ENCODE data around the gene AGAP3. TPM values are rescaled to one million over a fixed set of nuclear protein-coding genes. Genes with fewer than 3 reads are reported as not detected.

The AGAP3 gene
- total and polyA plus RNA-seq, 2 experiments from 2014 or later = 10.3 to 43.3 TPM

DNA sequence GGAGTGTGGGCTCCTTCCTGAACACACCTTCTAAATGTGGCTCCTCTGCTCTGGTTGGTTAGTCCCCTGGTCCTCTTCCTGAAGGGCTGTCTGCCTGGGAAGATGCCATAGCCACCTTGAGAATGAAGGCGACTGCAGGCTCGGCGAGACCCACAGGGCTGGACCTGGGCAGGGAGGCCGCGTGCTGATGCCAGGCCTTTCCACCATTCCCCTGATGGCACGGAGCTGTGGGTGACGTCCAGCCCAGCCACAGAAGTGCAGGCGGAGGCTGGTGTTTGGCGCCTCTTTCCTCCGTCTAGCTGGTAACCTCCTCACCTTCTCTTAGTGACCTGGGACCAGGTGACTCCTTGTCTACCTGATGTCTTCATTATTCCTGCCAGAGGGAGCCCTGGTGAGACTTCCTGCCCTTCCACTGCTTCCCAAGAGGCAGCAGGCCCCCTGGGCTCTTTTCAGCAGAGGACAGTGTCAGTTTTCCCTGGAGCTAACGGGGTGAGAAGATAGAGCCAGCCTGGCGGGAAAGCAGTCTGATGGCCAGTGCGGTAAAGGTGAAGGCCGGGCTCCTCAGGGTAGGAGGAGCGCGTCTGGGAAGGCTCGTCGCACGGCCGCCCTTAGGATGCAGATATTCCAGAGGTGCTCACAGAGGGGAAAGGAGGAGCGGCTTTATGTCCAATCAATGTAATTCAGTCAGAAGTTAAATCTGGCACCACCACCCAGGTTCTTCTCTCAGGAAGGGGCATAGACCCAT is 46.4 kb downstream of the AGAP3 start:
- Histone ChIP-seq H3K4me2 (ENCODE audit: unreplicated experiment) (no peak overlapping the region), H3K9me3 (ENCODE audit: low read depth) (no peaks in the 10 kb centered on the region), H3K4me1 (ENCODE audit: insufficient read depth) (no peaks in the 10 kb centered on the region), H3K9me2 (ENCODE audit: insufficient read depth) (no peaks in the 10 kb centered on the region), H3K36me3 (ENCODE audit: low read depth) (peaks cover 9% of the 10 kb centered on the region; the same call in 1 of the 2 replicates), H3F3A (ENCODE audit: insufficient read depth) (no peaks in the 10 kb centered on the region), H3K4me3 (no peak overlapping the region), H3K27me3 (replicated peaks; ENCODE audit: insufficient read depth) (no peaks in the 10 kb centered on the region), H2AFZ (no peak overlapping the region), H3K79me2 (ENCODE audit: insufficient read depth) (no peaks in the 10 kb centered on the region), H3K27ac (no peak overlapping the region), H4K20me1 (ENCODE audit: insufficient read depth) (no peaks in the 10 kb centered on the region), H3K9ac (no peak overlapping the region)
- in situ Hi-C loops (cut with MboI) = no loop called here
- TF ChIP-seq EZH2 (IDR thresholded peaks at IDR 0.05; ENCODE audit: insufficient read depth, poor library complexity, severe bottlenecking) (no peak), EZH2phosphoT487 (IDR thresholded peaks at IDR 0.05; ENCODE audit: insufficient read depth, low read depth) (no peak)
- WGBS, 2 experiments (ENCODE audit: low coverage in 1 of 2, low lambda C conversion rate in 2 of 2, missing lambda C conversion rate in 2 of 2) = 95 to 97% methylated on average over 21 of the region's 21 CpGs
- no peak for DNase-seq

DNA sequence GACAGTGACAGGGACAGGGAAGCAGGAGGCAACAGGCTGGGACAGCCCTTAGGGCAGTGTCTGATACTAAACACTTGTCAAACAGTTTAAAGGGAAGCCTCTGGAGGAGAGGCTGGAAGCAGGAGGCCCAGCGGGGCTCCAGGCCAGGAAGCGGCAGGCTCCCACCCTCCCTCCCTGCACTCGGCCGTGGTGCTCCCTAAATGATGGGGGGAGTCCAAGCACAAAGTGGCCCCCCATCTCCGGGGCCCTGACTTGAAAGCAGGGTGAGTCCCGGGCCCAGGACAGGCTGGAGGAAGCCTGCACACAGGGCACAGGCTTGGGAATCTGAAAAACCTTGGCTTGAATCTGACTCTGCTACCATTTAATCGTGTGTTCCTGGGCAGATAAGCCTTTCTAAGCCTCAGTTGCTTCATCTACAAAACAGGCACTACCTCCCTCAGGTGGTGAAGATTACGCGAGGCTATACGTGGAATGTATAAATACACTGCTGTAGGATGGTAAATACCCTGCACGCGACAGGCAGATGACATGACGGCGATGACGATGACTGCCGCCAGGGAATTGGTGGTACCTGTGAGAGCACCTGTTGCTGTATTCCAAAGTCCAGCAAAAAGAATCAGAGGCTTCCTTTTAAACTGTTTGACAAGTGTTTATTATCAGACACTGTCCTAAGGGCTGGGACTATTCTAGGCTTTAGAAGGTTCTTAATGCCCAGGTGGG is 47.2 kb downstream of the AGAP3 start:
- no peaks in the 10 kb centered on the region for H3K9me3 ChIP-seq (ENCODE audit: low read depth)

DNA sequence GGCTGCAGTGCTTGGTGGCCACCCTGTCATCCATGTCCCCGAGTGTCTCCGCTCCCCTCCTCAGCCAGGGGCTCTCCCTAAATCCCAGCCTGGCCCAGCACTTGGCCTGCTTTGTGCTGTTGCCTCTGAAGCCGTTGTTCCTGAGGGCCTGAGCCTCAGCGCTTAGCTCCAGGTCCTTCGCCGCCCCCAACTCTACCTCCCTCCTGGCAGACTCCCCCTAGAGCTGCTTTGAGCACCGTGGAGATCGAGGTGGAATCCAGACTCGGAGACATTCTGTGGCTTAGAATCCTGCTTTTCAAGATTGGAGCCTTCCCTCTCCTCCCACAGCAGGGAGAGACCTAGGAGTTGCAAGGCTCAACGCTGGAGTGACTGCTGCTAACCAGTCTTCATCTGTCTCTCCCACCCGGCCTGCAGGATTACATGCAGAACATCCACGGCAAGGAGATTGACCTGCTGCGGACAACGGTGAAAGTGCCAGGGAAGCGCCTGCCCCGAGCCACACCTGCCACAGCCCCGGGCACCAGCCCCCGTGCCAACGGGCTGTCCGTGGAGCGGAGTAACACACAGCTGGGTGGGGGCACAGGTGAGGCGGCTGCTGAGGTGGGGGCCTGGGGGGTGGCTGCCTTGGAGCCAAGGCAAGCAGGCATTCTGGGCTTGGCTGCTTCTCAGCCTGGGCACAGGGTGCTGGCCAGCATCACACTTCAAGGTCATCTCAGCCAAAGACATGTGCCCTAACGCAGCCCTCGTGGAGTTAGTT is 47.9 kb downstream of the AGAP3 start:
- Histone ChIP-seq H3K4me3 (no peak overlapping the region), H3K9ac (no peak overlapping the region), H3K36me3 (ENCODE audit: low read depth) (peaks cover 9% of the 10 kb centered on the region; the same call in 1 of the 2 replicates), H3K4me1 (ENCODE audit: insufficient read depth) (no peaks in the 10 kb centered on the region), H4K20me1 (ENCODE audit: insufficient read depth) (no peaks in the 10 kb centered on the region), H3K4me2 (ENCODE audit: unreplicated experiment) (no peak overlapping the region), H2AFZ (no peak overlapping the region), H3K27me3 (replicated peaks; ENCODE audit: insufficient read depth) (no peaks in the 10 kb centered on the region), H3K9me3 (ENCODE audit: low read depth) (no peaks in the 10 kb centered on the region), H3F3A (ENCODE audit: insufficient read depth) (no peaks in the 10 kb centered on the region), H3K9me2 (ENCODE audit: insufficient read depth) (no peaks in the 10 kb centered on the region), H3K79me2 (ENCODE audit: insufficient read depth) (no peaks in the 10 kb centered on the region), H3K27ac (no peak overlapping the region)
- 93 to 94% methylated on average over 24 of the region's 24 CpGs for WGBS, 2 experiments (ENCODE audit: low coverage in 1 of 2, low lambda C conversion rate in 2 of 2, missing lambda C conversion rate in 2 of 2)
- no peak for DNase-seq
- TF ChIP-seq EZH2 (IDR thresholded peaks at IDR 0.05; ENCODE audit: insufficient read depth, poor library complexity, severe bottlenecking) (no peak), EZH2phosphoT487 (IDR thresholded peaks at IDR 0.05; ENCODE audit: insufficient read depth, low read depth) (no peak)
- in situ Hi-C loops (cut with MboI) = no loop called here

More for the DNA sequence above, 47.2 kb downstream of the AGAP3 start:
- Histone ChIP-seq H3K27me3 (replicated peaks; ENCODE audit: insufficient read depth) (no peaks in the 10 kb centered on the region), H2AFZ (no peak overlapping the region), H3K4me3 (no peak overlapping the region), H3K79me2 (ENCODE audit: insufficient read depth) (no peaks in the 10 kb centered on the region), H3K9me2 (ENCODE audit: insufficient read depth) (no peaks in the 10 kb centered on the region), H3K4me1 (ENCODE audit: insufficient read depth) (no peaks in the 10 kb centered on the region), H3K27ac (no peak overlapping the region), H3K4me2 (ENCODE audit: unreplicated experiment) (no peak overlapping the region), H3K9ac (no peak overlapping the region), H3F3A (ENCODE audit: insufficient read depth) (no peaks in the 10 kb centered on the region), H4K20me1 (ENCODE audit: insufficient read depth) (no peaks in the 10 kb centered on the region), H3K36me3 (ENCODE audit: low read depth) (peaks cover 9% of the 10 kb centered on the region; the same call in 1 of the 2 replicates)
- 81 to 82% methylated on average over 16 of the region's 16 CpGs for WGBS, 2 experiments (ENCODE audit: low coverage in 1 of 2, low lambda C conversion rate in 2 of 2, missing lambda C conversion rate in 2 of 2)
- TF ChIP-seq EZH2 (IDR thresholded peaks at IDR 0.05; ENCODE audit: insufficient read depth, poor library complexity, severe bottlenecking) = no peak
- TF ChIP-seq EZH2phosphoT487 (IDR thresholded peaks at IDR 0.05; ENCODE audit: insufficient read depth, low read depth) = no peak
- in situ Hi-C loops (cut with MboI) = no loop called here
- no peak for DNase-seq

DNA sequence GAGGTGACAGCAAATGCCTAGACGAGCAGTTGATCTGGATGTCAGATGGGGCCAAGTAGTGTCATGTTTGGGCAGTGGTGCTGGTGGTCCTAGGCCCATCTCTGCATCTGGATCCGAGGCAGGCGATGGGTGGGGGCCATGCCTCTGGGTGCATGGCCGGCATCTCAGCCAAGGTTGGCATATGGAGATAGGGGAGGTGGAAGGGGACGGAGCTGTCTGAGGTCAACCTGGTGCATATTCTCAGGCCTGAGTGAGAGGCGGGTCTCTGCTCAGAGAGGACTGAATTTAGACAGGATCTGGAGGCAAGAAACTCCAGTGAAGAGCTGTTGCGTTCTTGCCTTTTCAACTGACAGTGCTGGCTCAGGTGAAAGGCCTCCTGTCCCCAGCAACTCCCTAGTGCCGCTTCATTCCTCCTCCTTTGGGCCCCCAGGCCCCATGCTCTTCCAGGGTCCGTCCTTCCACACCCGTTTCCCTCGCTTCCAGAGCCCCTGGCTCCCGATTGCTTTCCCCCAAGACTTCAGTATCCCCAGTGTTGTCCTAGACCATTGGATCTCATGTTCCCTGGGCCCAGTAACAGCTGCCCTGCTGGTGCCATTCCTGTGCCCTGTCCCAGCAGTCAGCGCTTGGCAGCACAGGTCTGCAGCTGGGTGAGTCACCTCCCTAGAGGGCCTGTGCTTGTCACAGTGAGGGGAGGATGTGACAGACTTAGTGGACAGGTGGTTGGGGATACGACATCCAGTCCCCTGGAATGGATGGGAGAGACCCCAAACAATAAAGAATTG is 48.7 kb downstream of the AGAP3 start:
- Histone ChIP-seq H4K20me1 (ENCODE audit: insufficient read depth) (no peaks in the 10 kb centered on the region), H3K27ac (no peak overlapping the region), H3K9me2 (ENCODE audit: insufficient read depth) (no peaks in the 10 kb centered on the region), H3K4me1 (ENCODE audit: insufficient read depth) (no peaks in the 10 kb centered on the region), H3K27me3 (replicated peaks; ENCODE audit: insufficient read depth) (no peaks in the 10 kb centered on the region), H3K4me3 (no peak overlapping the region), H3K9ac (no peak overlapping the region), H3K79me2 (ENCODE audit: insufficient read depth) (no peaks in the 10 kb centered on the region), H3K36me3 (ENCODE audit: low read depth) (peaks cover 9% of the 10 kb centered on the region; the same call in 1 of the 2 replicates), H3K9me3 (ENCODE audit: low read depth) (no peaks in the 10 kb centered on the region), H3K4me2 (ENCODE audit: unreplicated experiment) (no peak overlapping the region), H2AFZ (no peak overlapping the region), H3F3A (ENCODE audit: insufficient read depth) (no peaks in the 10 kb centered on the region)
- TF ChIP-seq EZH2 (IDR thresholded peaks at IDR 0.05; ENCODE audit: insufficient read depth, poor library complexity, severe bottlenecking) = no peak
- no peak for TF ChIP-seq EZH2phosphoT487 (IDR thresholded peaks at IDR 0.05; ENCODE audit: insufficient read depth, low read depth)
- in situ Hi-C loops (cut with MboI) = no loop called here
- WGBS, 2 experiments (ENCODE audit: low coverage in 1 of 2, low lambda C conversion rate in 2 of 2, missing lambda C conversion rate in 2 of 2) = 94% methylated on average over 14 of the region's 14 CpGs
- DNase-seq = no peak

All from GM23248 (cell line).